ENCODE measurements around the gene IGSF23. TPM values are rescaled to one million over a fixed set of nuclear protein-coding genes. Genes with fewer than 3 reads are reported as not detected.
A peak's percentile ranks its signal among the peaks of the same experiment; 100 is the strongest.
"Not testable (repeated sequence)": the region's sequence is repeated elsewhere in the genome, so short reads cannot be mapped to it uniquely, and the experiment has no call there.

IGSF23 gene
- total RNA-seq, 1 experiment from 2014 or later = not detected

- DNase-seq (ENCODE audit: low read depth) = no peak
These were observed 50.6 kb downstream of the IGSF23 start for GRCh38 chr19:44663996-44664395.

- DNase-seq (ENCODE audit: low read depth) = no peak
These were observed 51.6 kb downstream of the IGSF23 start for GRCh38 chr19:44664976-44665375.

- no peak for DNase-seq (ENCODE audit: low read depth)
These were observed 53.6 kb downstream of the IGSF23 start for GRCh38 chr19:44666852-44667556.

- DNase-seq (ENCODE audit: low read depth) = no peak
These were observed 55.8 kb downstream of the IGSF23 start for GRCh38 chr19:44668985-44669764.

- DNase-seq (ENCODE audit: low read depth) = not testable (repeated sequence)
These were observed 56.7 kb downstream of the IGSF23 start for GRCh38 chr19:44670027-44670426.

- DNase-seq (ENCODE audit: low read depth) = no peak
These were observed 58.0 kb downstream of the IGSF23 start, which contains the start of gene CEACAM19 for GRCh38 chr19:44671400-44671799. Gene CEACAM19 (plus strand): TSS chr19:44671482. CDS start chr19:44671932, 450 bp downstream.

- DNase-seq (ENCODE audit: low read depth) = no peak
These were observed 58.9 kb downstream of the IGSF23 start for GRCh38 chr19:44672226-44672625.

- no peak for DNase-seq (ENCODE audit: low read depth)
These were observed 60.1 kb downstream of the IGSF23 start for GRCh38 chr19:44673510-44673909.

GRCh38 chr19:44675521-44675920 is 62.2 kb downstream of the IGSF23 start:
- no peak for DNase-seq (ENCODE audit: low read depth)

- DNase-seq (ENCODE audit: low read depth) = peak; percentile 79
These were observed 63.9 kb downstream of the IGSF23 start for GRCh38 chr19:44677019-44677811.

GRCh38 chr19:44680536-44680935 is 67.2 kb downstream of the IGSF23 start:
- DNase-seq (ENCODE audit: low read depth) = no peak

- no peak for DNase-seq (ENCODE audit: low read depth)
These were observed 68.8 kb downstream of the IGSF23 start for GRCh38 chr19:44681992-44682790.

GRCh38 chr19:44682807-44683206 is 69.4 kb downstream of the IGSF23 start:
- DNase-seq (ENCODE audit: low read depth) = no peak

GRCh38 chr19:44683434-44684210 is 70.3 kb downstream of the IGSF23 start:
- DNase-seq (ENCODE audit: low read depth) = no peak

- DNase-seq (ENCODE audit: low read depth) = not testable (repeated sequence)
These were observed 71.0 kb downstream of the IGSF23 start for GRCh38 chr19:44684396-44684795.

GRCh38 chr19:44684892-44685863 is 71.8 kb downstream of the IGSF23 start:
- peak; percentile 97 for DNase-seq (ENCODE audit: low read depth)

- DNase-seq (ENCODE audit: low read depth) = peak; percentile 57
These were observed 72.5 kb downstream of the IGSF23 start for GRCh38 chr19:44685877-44686276.
